H4 (cell line): ENCODE data around the gene ABHD12. TPM values are rescaled to one million over a fixed set of nuclear protein-coding genes. Genes with fewer than 3 reads are reported as not detected.

Experiments used
- DNase-seq: peaks from one replicate; pipeline ENCODE4 v3.0.0-alpha.2; 2015; ENCODE audit warnings: low spot score
- total RNA-seq: library from RNA; depleted of rRNA; stranded (reverse); fragments of >200 nt; shearing (Covaris generic); gene quantifications from 2 replicates; pipeline ENCODE4 v1.2.3, GENCODE V29; 2014

ABHD12 gene
- total RNA-seq, 1 experiment from 2014 or later: 24.7 TPM

GRCh38 chr20:25382704-25383370 lies 7.8 kb downstream of the ABHD12 start:
- no peak for DNase-seq

DNA sequence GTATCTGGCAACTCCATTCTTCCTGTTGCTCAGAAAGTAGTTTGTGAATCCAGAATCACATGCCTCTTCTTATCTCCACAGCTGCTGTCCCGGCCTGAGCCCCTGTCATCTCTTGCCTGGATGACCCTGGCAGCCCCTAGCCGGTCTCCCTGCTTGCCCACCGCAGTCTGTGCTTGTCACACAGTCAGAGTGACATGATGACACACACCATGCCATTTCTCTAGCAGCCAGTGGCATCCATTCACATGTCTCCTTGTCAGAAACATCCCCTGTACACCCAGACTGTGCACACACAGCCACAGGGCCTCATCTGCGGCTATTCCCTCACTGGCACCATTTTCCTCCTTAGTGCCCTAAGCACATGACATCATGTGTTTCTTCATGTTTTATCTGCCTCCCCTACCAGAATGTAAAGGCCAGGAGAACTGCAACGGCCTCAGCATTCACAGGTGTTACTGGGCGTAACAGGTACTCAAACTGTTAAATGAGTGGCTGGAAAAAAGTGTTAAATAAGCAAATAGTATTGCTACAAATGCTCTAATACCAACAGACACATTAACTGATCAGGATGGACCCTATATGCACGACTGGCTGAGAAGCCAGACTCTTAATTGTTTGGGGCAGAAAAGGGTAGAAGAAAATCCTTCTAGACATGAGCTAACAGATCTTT lies 9.6 kb downstream of the ABHD12 start:
- no peak for DNase-seq

DNA sequence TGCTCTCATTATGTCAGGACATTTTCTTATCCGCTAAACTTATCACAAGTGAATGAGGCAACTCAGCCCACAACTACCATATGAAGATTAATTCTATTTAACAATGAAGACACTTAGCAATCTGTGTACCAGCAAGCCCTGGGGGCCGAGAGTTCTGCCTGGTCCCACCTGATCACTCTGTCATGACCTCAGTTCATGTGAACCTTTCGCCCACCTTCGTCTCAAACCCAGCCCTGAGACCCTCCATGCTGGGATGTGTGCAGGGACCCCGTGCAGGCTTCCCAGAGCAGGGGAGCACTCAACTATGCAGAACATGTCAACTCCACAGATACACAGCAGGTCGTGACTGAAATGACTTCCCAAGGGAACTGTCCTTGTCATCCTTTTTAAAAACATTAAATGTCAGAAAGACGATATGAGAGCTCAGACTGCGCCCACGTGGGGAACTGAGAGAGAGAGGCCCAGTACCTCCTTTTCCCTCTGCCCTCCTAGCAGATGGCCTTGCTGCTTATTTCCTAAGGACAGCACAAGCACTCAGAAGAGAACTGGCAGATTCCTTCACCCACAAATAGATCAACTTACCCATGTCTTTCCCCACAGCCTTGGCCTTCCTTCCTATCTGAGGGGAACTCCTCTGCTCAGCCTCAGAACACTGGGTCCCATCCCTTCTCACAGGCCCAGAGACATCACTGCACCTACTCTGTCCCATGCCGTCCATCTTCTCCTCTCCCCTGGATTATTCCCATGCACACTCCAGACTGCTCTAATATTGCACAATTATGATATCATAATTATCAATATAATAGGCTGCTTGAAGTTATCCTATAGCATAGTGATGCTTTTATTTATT lies 11.5 kb downstream of the ABHD12 start:
- DNase-seq: no peak

- no peak for DNase-seq
These were observed 12.3 kb downstream of the ABHD12 start for GRCh38 chr20:25378189-25378883.

- DNase-seq: no peak
These were observed 13.7 kb downstream of the ABHD12 start for GRCh38 chr20:25376886-25377285.

- DNase-seq: no peak
These were observed 14.4 kb downstream of the ABHD12 start for GRCh38 chr20:25376236-25376635.

DNA sequence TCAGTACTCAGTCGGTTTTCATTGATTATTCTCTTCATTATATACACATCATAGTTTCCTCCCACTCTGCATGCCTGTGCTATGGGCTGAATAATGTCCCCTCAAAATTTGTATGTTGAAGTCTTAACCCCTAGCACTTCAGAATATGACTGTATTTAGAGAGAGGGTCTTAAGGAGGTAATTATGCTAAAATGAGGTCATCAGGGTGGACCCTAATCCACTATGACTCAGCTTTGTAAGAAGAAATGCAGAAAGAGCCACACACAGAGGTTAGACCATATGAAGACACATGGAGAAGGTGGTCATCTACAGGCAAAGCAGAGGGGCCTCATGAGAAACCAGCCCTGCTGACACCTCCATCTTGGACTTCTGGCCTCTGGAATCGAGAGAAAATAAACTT lies 15.8 kb downstream of the ABHD12 start:
- DNase-seq: no peak

GRCh38 chr20:25372584-25373336 lies 17.9 kb downstream of the ABHD12 start:
- peak; percentile 90 for DNase-seq

DNA sequence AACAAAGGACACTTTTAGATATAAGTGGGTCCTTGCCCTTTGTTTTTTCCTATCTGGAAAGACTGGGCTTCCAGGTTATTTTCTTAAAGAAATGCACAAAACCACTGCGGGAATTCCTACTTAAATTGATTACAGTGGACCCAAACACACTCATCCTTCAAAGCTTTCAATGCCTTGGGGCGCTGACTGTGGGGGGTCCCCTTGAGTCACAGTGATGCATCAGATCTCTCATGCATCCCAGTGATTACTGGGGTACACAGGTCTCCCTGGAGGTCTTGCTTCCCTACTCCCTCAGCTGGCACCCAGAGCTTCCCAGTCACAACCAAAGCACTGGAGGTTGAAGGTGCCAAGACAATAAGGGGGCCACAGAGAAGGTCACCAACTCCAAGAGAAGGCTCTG lies 20.7 kb downstream of the ABHD12 start:
- no peak for DNase-seq

- DNase-seq: no peak
These were observed 21.1 kb downstream of the ABHD12 start for GRCh38 chr20:25369529-25369928.

DNA sequence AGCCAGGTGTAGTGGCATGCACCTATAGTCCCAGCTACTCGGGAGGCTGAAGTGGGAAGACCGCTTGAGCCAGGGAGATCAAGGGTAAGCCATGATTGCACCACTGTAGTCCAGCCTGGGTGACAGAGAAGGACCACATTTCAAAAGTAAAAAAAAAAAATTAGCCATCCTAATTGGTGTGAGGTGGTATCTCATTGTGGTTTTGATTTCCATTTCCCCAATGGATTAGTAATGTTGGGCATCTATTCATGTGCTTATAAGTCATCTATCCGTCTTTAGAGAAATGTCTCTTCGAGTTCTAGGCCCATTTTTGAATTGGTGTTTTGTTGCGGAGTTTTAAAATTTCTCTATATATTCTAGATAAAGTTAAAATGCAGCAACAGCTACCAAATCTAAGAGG lies 21.7 kb downstream of the ABHD12 start:
- no peak for DNase-seq

DNA sequence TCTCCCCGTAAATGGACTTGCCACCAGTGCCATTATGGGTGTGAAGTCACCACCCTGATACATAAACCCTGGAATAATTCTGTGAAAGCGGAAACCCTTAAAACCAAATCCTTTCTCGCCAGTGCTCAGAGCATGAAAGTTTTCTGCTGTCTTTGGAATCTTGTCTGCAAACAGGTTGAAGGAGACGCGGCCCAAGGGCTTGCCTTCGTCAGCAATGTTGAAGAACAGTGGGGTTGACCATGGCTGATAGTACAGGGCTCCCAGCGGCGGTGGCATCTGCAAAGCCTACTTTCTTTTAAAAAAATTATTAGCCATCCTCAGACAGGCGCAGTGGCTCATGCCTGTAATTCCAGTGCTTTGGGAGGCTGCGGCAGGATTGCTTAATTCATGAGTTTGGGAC lies 22.1 kb downstream of the ABHD12 start:
- DNase-seq: no peak

DNA sequence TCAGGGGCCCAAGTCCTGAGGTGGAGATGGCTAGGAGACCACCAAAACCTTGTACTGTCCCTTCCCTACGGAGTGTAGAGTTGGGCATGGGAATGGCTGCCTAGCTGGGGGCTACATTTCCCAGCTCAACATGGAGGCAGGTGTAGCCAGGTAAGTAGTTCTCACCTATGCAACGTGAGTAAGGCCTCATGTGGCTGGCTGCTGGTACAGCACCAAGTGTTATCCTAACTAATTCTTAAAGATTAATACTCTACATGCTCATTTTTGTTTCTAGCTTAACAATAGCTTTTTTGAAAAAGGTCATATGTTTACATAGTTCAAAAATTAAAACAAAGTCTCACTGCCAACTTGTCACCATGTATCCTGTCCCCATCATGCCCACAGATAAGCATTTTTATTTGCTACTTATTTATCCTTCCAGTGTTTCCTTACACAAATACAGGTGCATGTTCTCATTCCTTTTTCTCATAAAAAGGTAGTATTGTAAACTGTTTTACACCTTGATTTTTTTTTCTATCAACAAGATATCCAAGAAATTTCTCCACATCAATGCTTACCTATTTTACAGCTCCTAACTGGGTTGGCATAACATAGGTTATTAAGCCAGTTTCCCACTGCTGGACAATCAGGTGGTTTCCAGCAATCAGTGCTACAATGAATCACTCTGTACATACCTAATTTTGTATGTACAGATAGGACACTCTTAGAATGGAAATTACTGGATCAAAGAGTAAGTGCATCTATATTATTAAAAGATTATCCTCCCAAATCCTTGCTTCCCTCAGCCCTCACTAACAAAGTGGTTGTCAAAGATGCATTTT lies 25.5 kb downstream of the ABHD12 start:
- DNase-seq: no peak

DNA sequence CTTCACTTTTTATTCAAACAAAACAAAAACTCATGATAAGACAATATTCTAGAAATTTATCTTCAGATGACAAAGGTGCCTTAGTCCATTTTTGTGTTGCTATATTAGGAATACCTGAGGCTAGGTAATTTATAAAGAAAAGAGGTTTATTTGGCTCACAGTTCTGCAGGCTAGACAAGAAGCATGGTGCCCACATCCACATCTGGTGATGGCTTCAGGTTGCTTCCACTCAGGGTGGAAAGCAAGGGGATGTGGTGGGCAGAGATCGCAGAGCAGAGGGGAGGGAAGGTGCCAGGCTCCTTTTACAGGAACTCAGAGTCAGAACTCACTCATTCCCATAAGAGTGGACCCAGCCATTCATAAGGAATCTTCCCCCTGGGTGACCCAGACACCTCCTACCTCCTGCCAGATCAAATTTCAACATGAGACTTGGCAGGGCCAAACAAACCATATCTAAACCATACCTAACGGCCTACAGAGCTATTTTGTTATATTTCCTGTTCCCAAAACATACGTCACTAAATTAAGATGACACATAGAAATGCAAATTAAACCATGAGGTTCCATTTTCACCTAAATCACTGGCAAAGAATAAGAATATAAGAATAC lies 26.4 kb downstream of the ABHD12 start:
- DNase-seq: no peak

GRCh38 chr20:25361287-25361683 lies 29.4 kb downstream of the ABHD12 start:
- DNase-seq: no peak

DNA sequence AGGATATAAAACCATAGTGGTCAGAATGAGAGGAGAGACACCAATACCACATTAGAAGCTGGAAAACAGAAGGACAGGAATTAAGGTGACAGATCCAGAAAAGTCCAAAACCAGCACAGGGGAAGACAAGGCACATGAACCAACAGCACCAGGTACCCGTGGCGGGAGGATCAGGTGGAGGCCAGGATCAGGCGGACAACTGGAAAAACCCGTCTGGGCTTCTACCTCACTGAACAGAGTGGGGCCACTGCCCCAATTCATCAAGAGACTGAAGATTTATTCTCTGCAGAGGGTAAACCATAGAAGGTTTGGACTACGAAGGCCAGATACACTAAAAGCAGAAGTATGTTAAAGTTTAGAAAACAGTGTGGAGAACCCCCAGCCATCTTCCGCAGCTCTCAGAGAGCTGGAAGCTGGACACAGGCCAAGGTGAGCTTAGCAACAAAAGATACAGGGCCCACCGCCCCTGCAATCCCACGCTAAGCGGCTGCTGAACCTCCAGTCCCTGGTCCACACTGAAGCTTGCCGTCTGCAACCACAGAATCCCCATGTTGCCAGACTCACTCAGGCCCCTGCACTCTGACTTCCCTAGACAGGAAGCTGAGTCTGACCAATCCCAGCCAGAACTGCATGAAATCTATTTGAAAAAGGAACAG lies 29.9 kb downstream of the ABHD12 start:
- no peak for DNase-seq

DNA sequence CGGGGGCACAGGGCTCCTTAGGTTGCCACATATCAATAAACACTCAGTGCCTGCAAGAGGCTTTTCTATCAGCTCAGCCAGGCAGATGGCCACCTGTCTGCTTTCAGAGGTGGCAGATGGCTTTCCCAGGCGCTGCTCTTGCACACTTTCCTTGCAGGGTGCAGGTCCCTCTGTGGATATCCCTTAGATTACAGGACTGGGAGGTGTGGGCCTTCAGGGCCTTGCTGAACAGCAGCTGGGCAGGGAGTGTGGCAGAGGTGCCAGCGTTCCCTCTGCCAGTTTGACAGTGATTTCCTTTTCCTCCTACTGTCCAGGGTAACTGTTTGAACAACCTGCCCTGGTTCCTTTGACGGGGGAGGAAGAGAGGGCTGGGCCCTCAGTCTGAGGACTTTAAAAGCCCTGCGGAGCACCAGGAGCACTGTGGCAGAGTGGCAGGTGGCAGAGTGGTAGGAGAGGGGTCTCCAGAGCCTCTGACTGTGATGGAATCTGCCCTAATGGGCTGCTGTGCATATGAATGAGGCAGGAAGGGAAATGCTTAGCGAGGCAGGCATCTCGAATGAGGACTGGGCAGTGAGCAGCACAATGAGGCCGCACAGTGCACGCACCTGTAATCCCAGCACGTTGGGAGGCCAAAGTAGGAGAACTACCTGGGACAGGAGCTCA lies 34.2 kb downstream of the ABHD12 start:
- DNase-seq: no peak

- DNase-seq: no peak
These were observed 34.8 kb downstream of the ABHD12 start for GRCh38 chr20:25355866-25356265.

DNA sequence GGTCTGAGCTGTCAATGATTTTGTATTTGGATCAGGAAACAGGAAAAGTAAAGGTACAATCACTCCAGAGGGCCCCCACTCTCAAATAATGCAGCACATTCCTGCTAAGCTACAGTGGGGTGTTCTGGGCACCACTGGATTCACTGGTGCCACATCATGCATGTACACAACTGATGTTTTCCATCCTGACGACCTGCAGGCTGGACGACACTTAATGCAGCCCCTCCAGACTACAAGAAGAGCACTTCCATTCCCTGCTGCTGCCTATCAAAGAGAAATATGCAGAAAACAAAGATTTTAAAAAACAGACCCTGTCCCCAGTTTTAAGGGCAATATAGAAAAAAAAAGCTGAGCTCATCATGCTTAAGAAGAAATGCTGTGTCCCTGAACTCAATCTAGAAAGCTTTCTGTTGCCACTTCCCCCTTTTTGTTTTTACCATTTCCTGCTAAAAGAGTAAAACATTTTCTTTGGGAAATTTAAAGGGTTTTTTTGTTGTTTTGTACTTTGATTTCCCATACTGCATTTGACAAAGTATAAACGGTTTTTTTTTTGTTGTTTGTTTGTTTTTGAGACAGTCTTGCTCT lies 35.5 kb downstream of the ABHD12 start:
- no peak for DNase-seq
